Uterus (tissue), 2 donors: ENCODE measurements around the gene ELMO2.

Experiments
- POLR2A ChIP-seq, 2 donors: fragments of 450-650 bp; IDR thresholded peaks; one replicate each; pipeline ENCODE4 v1.6.1; 2016; ENCODE audit warnings: antibody characterized with exemption in 2 of 2, mild to moderate bottlenecking in 1 of 2, moderate library complexity in 1 of 2
- TF ChIP-seq, protein P1 (sequence below), 4 experiments: fragments of 200-600 bp in 2 of 4; fragments of 450-650 bp in 2 of 4; sonication (generic) in 2 of 4; IDR thresholded peaks; one replicate each; pipeline ENCODE4 v1.5.1; 2016 to 2019; ENCODE audit warnings: antibody characterized with exemption in 4 of 4, mild to moderate bottlenecking in 2 of 4, moderate library complexity in 1 of 4

DNA sequence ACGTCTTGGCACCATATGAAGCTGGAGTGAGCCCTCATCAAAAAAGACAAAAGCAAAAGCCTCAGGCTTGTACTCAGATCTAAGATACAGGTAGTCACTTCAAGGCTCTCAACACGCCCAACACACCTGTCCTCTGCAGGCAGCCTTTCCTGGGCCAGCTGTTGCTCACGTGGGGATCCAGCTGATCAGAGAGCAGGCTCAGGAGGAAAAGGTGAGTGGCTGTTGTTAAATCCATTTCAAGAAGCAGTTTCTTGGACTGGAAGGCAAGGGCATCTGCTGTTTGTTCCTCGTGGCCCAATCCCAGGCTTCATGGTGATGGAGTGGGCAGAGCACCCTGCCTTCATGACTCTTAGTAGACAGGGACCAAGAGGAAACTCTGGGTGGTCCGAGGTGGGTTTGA is 39.6 kb downstream of the ELMO2 start:
- TF ChIP-seq, protein P1, sequence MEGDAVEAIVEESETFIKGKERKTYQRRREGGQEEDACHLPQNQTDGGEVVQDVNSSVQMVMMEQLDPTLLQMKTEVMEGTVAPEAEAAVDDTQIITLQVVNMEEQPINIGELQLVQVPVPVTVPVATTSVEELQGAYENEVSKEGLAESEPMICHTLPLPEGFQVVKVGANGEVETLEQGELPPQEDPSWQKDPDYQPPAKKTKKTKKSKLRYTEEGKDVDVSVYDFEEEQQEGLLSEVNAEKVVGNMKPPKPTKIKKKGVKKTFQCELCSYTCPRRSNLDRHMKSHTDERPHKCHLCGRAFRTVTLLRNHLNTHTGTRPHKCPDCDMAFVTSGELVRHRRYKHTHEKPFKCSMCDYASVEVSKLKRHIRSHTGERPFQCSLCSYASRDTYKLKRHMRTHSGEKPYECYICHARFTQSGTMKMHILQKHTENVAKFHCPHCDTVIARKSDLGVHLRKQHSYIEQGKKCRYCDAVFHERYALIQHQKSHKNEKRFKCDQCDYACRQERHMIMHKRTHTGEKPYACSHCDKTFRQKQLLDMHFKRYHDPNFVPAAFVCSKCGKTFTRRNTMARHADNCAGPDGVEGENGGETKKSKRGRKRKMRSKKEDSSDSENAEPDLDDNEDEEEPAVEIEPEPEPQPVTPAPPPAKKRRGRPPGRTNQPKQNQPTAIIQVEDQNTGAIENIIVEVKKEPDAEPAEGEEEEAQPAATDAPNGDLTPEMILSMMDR (IDR thresholded peaks at IDR 0.05): no peak
- no peak for TF ChIP-seq POLR2A (IDR thresholded peaks at IDR 0.05)
